ENCODE data around the gene SFXN5.

Gene SFXN5

GRCh38 chr2:73021371-73022010 lies 50.0 kb downstream of the SFXN5 start:
- FAIRE-seq (no peak), DNase-seq (ENCODE audit: low spot score) (no peak)

GRCh38 chr2:73020657-73021370 lies 50.7 kb downstream of the SFXN5 start:
- peak; percentile 59 for DNase-seq (ENCODE audit: low spot score)
- no peak for FAIRE-seq

- no peak for FAIRE-seq
- no peak for DNase-seq (ENCODE audit: low spot score)
Observed at GRCh38 chr2:73020306-73020656, 51.2 kb downstream of the SFXN5 start.

- DNase-seq (ENCODE audit: low spot score), result no peak
- no peak for FAIRE-seq
Observed at GRCh38 chr2:73018188-73018825, 53.2 kb downstream of the SFXN5 start.

GRCh38 chr2:73013936-73014335 lies 57.6 kb downstream of the SFXN5 start:
- FAIRE-seq (no peak), DNase-seq (ENCODE audit: low spot score) (no peak)

GRCh38 chr2:73009177-73009839 lies 62.2 kb downstream of the SFXN5 start:
- FAIRE-seq, result no peak
- DNase-seq (ENCODE audit: low spot score), result no peak

GRCh38 chr2:73008766-73009135 lies 62.8 kb downstream of the SFXN5 start:
- DNase-seq (ENCODE audit: low spot score), result no peak
- FAIRE-seq, result no peak

- FAIRE-seq, result no peak
Observed at GRCh38 chr2:73007991-73008765, 63.3 kb downstream of the SFXN5 start.

GRCh38 chr2:73006969-73007710 lies 64.4 kb downstream of the SFXN5 start:
- no peak for FAIRE-seq

More at GRCh38 chr2:73007991-73008765, 63.3 kb downstream of the SFXN5 start:
- no peak for DNase-seq (ENCODE audit: low spot score)

GRCh38 chr2:73004889-73005596 lies 66.5 kb downstream of the SFXN5 start:
- FAIRE-seq, result no peak

More at GRCh38 chr2:73006969-73007710, 64.4 kb downstream of the SFXN5 start:
- DNase-seq (ENCODE audit: low spot score), result no peak

GRCh38 chr2:73004466-73004865 lies 67.0 kb downstream of the SFXN5 start:
- FAIRE-seq (no peak), DNase-seq (ENCODE audit: low spot score) (no peak)

More at GRCh38 chr2:73004889-73005596, 66.5 kb downstream of the SFXN5 start:
- DNase-seq (ENCODE audit: low spot score), result no peak

- FAIRE-seq (no peak), DNase-seq (ENCODE audit: low spot score) (no peak)
Observed at GRCh38 chr2:73003027-73003426, 68.5 kb downstream of the SFXN5 start.

GRCh38 chr2:73000808-73001570 lies 70.5 kb downstream of the SFXN5 start:
- no peak for DNase-seq (ENCODE audit: low spot score)
- no peak for FAIRE-seq

GRCh38 chr2:72999729-73000725 lies 71.5 kb downstream of the SFXN5 start:
- DNase-seq (ENCODE audit: low spot score) (peak; percentile 55), FAIRE-seq (peak; percentile 43)

- DNase-seq (ENCODE audit: low spot score) (no peak), FAIRE-seq (no peak)
Observed at GRCh38 chr2:72998724-72999123, 72.8 kb downstream of the SFXN5 start.

GRCh38 chr2:72998234-72998651 lies 73.3 kb downstream of the SFXN5 start:
- DNase-seq (ENCODE audit: low spot score) (no peak), FAIRE-seq (no peak)

- FAIRE-seq (no peak), DNase-seq (ENCODE audit: low spot score) (no peak)
Observed at GRCh38 chr2:72996117-72996502, 75.4 kb downstream of the SFXN5 start.
